Liver (tissue), 3 donors: ENCODE data around the gene KEAP1.

ENCODE experiments used
- CTCF ChIP-seq: fragments of 150-350 bp; IDR thresholded peaks from 2 replicates; pipeline ENCODE4 v1.5.1; 2017; ENCODE audit warnings: improper control_type of control experiment, low read depth, low read length; ENCODE audit not compliant: missing input control
- EGR1 ChIP-seq, 2 donors: IDR thresholded peaks; 2 replicates each; pipeline ENCODE4 v1.6.1; 2016 to 2018; ENCODE audit warnings: antibody characterized with exemption in 2 of 2, low read depth in 2 of 2
- FOXA1 ChIP-seq: IDR thresholded peaks from 2 replicates; pipeline ENCODE4 v1.6.1; 2016; ENCODE audit warnings: antibody characterized with exemption
- FOXA2 ChIP-seq: IDR thresholded peaks from 2 replicates; pipeline ENCODE4 v1.6.1; 2016; ENCODE audit warnings: antibody characterized with exemption
- MAX ChIP-seq: IDR thresholded peaks from 2 replicates; pipeline ENCODE4 v1.6.1; 2016; ENCODE audit warnings: antibody characterized with exemption
- NR2F2 ChIP-seq: IDR thresholded peaks from 2 replicates; pipeline ENCODE4 v1.6.1; 2016; ENCODE audit warnings: antibody characterized with exemption
- RAD21 ChIP-seq, 2 donors: IDR thresholded peaks; 2 replicates each; pipeline ENCODE4 v1.6.1; 2016; ENCODE audit warnings: antibody characterized with exemption in 2 of 2, mild to moderate bottlenecking in 2 of 2
- REST ChIP-seq: IDR thresholded peaks from 2 replicates; pipeline ENCODE4 v1.6.1; 2016; ENCODE audit warnings: antibody characterized with exemption, mild to moderate bottlenecking
- SP1 ChIP-seq: IDR thresholded peaks from 2 replicates; pipeline ENCODE4 v1.6.1; 2018; ENCODE audit warnings: antibody characterized with exemption, mild to moderate bottlenecking
- TAF1 ChIP-seq: conservative IDR thresholded peaks from 2 replicates; pipeline ENCODE4 v1.6.1; 2016; ENCODE audit warnings: antibody characterized with exemption, mild to moderate bottlenecking
- donor health status: healthy.
- donor health status: healthy.

DNA sequence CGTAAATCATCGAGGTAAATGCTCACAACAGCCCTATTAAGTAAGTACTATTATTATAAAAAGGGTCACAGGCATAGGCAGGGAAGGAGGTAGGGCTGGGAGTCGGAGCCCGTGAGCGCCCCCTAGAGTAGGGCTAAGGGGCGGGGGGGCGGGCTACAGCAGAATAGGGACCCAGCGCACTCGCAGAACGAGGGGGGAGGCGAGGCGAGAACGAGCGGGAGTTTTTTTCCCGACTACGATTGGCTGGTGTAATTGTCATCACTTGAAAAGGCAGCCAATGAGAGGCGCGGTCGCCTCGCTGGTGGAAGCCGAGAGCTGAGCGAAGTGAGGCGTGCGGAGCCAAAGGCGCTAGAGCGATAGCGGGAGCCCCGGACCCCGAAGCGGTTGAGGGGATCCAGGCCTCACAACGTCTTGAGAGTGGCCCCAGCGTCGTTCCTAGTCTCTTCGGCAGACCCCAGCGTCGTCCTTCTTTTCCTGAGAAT is 24.2 kb downstream of the KEAP1 start:
- TF ChIP-seq FOXA1 (no peak), MAX (no peak), CTCF (peak; percentile 17), EGR1 (IDR thresholded peaks at IDR 0.05; ENCODE audit: low read depth in 2 of 2) (no peak), TAF1 (no peak), NR2F2 (no peak), FOXA2 (no peak), REST (no peak), RAD21 (IDR thresholded peaks at IDR 0.05) (peak; percentile 27 to 50), SP1 (peak; percentile 14)
